NCI-H460 (cell line): ENCODE data around the gene FLT1. TPM values are rescaled to one million over a fixed set of nuclear protein-coding genes. Genes with fewer than 3 reads are reported as not detected.

Experiments used
- DNase-seq: peaks from one replicate; pipeline ENCODE4 v3.0.0-alpha.2; 2016; ENCODE audit warnings: low read depth; ENCODE audit errors: extremely low read depth
- total RNA-seq: library from RNA; depleted of rRNA; stranded (reverse); fragments of >200 nt; shearing (Covaris generic); gene quantifications from 2 replicates; pipeline ENCODE4 v1.2.3, GENCODE V29; 2014

The FLT1 gene
- total RNA-seq, 1 experiment from 2014 or later = not detected

GRCh38 chr13:28464861-28465460 lies 30.0 kb downstream of the FLT1 start:
- DNase-seq = no peak

- no peak for DNase-seq
These were observed 31.4 kb downstream of the FLT1 start for GRCh38 chr13:28463481-28463880.

GRCh38 chr13:28459911-28460310 lies 35.0 kb downstream of the FLT1 start:
- no peak for DNase-seq

GRCh38 chr13:28458608-28459007 lies 36.3 kb downstream of the FLT1 start:
- DNase-seq = no peak

GRCh38 chr13:28458051-28458450 lies 36.9 kb downstream of the FLT1 start:
- DNase-seq = no peak

GRCh38 chr13:28457521-28457920 lies 37.4 kb downstream of the FLT1 start:
- no peak for DNase-seq

- no peak for DNase-seq
These were observed 39.2 kb downstream of the FLT1 start for GRCh38 chr13:28455580-28456194.

GRCh38 chr13:28452755-28453154 lies 42.2 kb downstream of the FLT1 start:
- DNase-seq = no peak

- no peak for DNase-seq
These were observed 43.3 kb downstream of the FLT1 start for GRCh38 chr13:28451482-28452217.

GRCh38 chr13:28449826-28450773 lies 44.8 kb downstream of the FLT1 start:
- DNase-seq = no peak

GRCh38 chr13:28448651-28449358 lies 46.1 kb downstream of the FLT1 start:
- DNase-seq = no peak

GRCh38 chr13:28447989-28448388 lies 46.9 kb downstream of the FLT1 start:
- DNase-seq = no peak

GRCh38 chr13:28447206-28447605 lies 47.7 kb downstream of the FLT1 start:
- no peak for DNase-seq

GRCh38 chr13:28442839-28443238 lies 52.1 kb downstream of the FLT1 start:
- no peak for DNase-seq

GRCh38 chr13:28441529-28441928 lies 53.4 kb downstream of the FLT1 start:
- DNase-seq = no peak

- DNase-seq = no peak
These were observed 54.0 kb downstream of the FLT1 start for GRCh38 chr13:28440774-28441504.

- DNase-seq = no peak
These were observed 56.2 kb downstream of the FLT1 start for GRCh38 chr13:28438598-28439334.

- no peak for DNase-seq
These were observed 56.9 kb downstream of the FLT1 start for GRCh38 chr13:28438067-28438466.

GRCh38 chr13:28435917-28436316 lies 59.0 kb downstream of the FLT1 start:
- no peak for DNase-seq
